CD14-positive monocyte (primary cell): ENCODE measurements around the gene SH2D4B. TPM values are rescaled to one million over a fixed set of nuclear protein-coding genes. Genes with fewer than 3 reads are reported as not detected.
A peak's percentile ranks its signal among the peaks of the same experiment; 100 is the strongest.

Experiments used
- DNase-seq, 3 donors: peaks; one replicate each; pipeline ENCODE4 v3.0.0-alpha.2; 2011 to 2022
- H2AFZ ChIP-seq: 2 replicates; pipeline ENCODE4 v1.6.0; 2012; ENCODE audit warnings: mild to moderate bottlenecking, low read depth, low read length, inconsistent platforms; ENCODE audit not compliant: insufficient read depth, poor library complexity, severe bottlenecking
- H3K27ac ChIP-seq, 2 donors: 1 replicate in 1 of 2; 2 replicates in 1 of 2; pipeline ENCODE4 v1.5.1; 2012 to 2013; ENCODE audit warnings: low read length in 2 of 2, control low read depth in 1 of 2, inconsistent platforms in 1 of 2, low read depth in 1 of 2, mild to moderate bottlenecking in 1 of 2
- H3K27me3 ChIP-seq, 2 donors: one replicate each; pipeline versions ENCODE4 v1.6.0 to v1.6.1; 2011 to 2013; ENCODE audit warnings: low read length in 2 of 2; ENCODE audit not compliant: control insufficient read depth in 2 of 2, insufficient read depth in 2 of 2
- H3K36me3 ChIP-seq, 2 donors: replicated peaks in 1 of 2; 1 replicate in 1 of 2; 2 replicates in 1 of 2; pipeline versions ENCODE4 v1.5.1 to v1.6.1; 2012 to 2013; ENCODE audit warnings: low read length in 2 of 2, control low read depth in 1 of 2, inconsistent platforms in 1 of 2, mild to moderate bottlenecking in 1 of 2; ENCODE audit not compliant: insufficient read depth in 2 of 2, control insufficient read depth in 1 of 2
- H3K4me1 ChIP-seq, 2 donors: 1 replicate in 1 of 2; 2 replicates in 1 of 2; pipeline versions ENCODE4 v1.5.1 to v1.6.1; 2012 to 2013; ENCODE audit warnings: low read length in 2 of 2, control low read depth in 1 of 2, inconsistent platforms in 1 of 2, mild to moderate bottlenecking in 1 of 2, moderate library complexity in 1 of 2; ENCODE audit not compliant: insufficient read depth in 2 of 2, control insufficient read depth in 1 of 2
- H3K4me2 ChIP-seq: replicated peaks from 2 replicates; pipeline ENCODE3; 2012; ENCODE audit warnings: low read length, moderate library complexity, mild to moderate bottlenecking; ENCODE audit not compliant: poor library complexity, severe bottlenecking; ENCODE audit errors: extremely low read depth
- H3K4me3 ChIP-seq, 3 experiments: fragments of 200-600 bp in 1 of 3; sonication (generic) in 1 of 3; replicated peaks in 1 of 3; 1 replicate in 2 of 3; 2 replicates in 1 of 3; pipeline ENCODE4 v1.5.1; 2011 to 2013; ENCODE audit warnings: low read length in 3 of 3, mild to moderate bottlenecking in 3 of 3, control low read depth in 2 of 3, low read depth in 2 of 3, inconsistent platforms in 1 of 3, moderate library complexity in 1 of 3
- H3K79me2 ChIP-seq: 2 replicates; pipeline ENCODE4 v1.6.0; 2012; ENCODE audit warnings: mild to moderate bottlenecking, control low read depth, inconsistent platforms, low read length, moderate library complexity; ENCODE audit not compliant: insufficient read depth
- H3K9ac ChIP-seq: 2 replicates; pipeline ENCODE4 v1.6.0; 2017; ENCODE audit warnings: low read length, mild to moderate bottlenecking; ENCODE audit not compliant: insufficient read depth, poor library complexity, severe bottlenecking
- H3K9me3 ChIP-seq, 2 donors: replicated peaks in 1 of 2; 1 replicate in 1 of 2; 2 replicates in 1 of 2; pipeline versions ENCODE4 v1.5.1 to v1.6.1; 2012 to 2013; ENCODE audit warnings: low read length in 2 of 2, control low read depth in 1 of 2; ENCODE audit not compliant: control insufficient read depth in 1 of 2, insufficient read depth in 1 of 2
- H4K20me1 ChIP-seq: 2 replicates; pipeline ENCODE4 v1.6.0; 2012; ENCODE audit warnings: mild to moderate bottlenecking, low read length, control low read depth, moderate library complexity; ENCODE audit not compliant: insufficient read depth
- H3K27ac Mint-ChIP-seq, 7 donors: one replicate each; pipeline ENCODE4 v1.8.0; 2020; ENCODE audit warnings: mild to moderate bottlenecking in 7 of 7, mixed read lengths in 7 of 7, moderate library complexity in 6 of 7, inconsistent platforms in 2 of 7
- H3K27me3 Mint-ChIP-seq, 3 donors: one replicate each; pipeline ENCODE4 v1.8.0; 2021 to 2022; ENCODE audit warnings: low read depth in 3 of 3, mild to moderate bottlenecking in 3 of 3, mixed read lengths in 3 of 3, moderate library complexity in 3 of 3, inconsistent platforms in 1 of 3
- H3K36me3 Mint-ChIP-seq, 2 donors: one replicate each; pipeline ENCODE4 v1.8.0; 2020; ENCODE audit warnings: mixed read lengths in 2 of 2, inconsistent platforms in 1 of 2, mild to moderate bottlenecking in 1 of 2
- H3K4me1 Mint-ChIP-seq: one replicate; pipeline ENCODE4 v1.8.0; 2020; ENCODE audit warnings: mild to moderate bottlenecking, mixed read lengths
- H3K4me3 Mint-ChIP-seq, 2 donors: one replicate each; pipeline ENCODE4 v1.8.0; 2020; ENCODE audit warnings: mild to moderate bottlenecking in 2 of 2, mixed read lengths in 2 of 2, moderate library complexity in 1 of 2
- H3K9me3 Mint-ChIP-seq, 7 donors: one replicate each; pipeline ENCODE4 v1.8.0; 2020 to 2022; ENCODE audit warnings: mixed read lengths in 7 of 7, mild to moderate bottlenecking in 6 of 7, moderate library complexity in 6 of 7, inconsistent platforms in 2 of 7
- WGBS: methylation state at CpG from one replicate; pipeline ENCODE4 v1.1.5; 2013; ENCODE audit warnings: missing lambda C conversion rate; ENCODE audit not compliant: insufficient coverage; 5-methylcytosine and 5-hydroxymethylcytosine counted together
- intact Hi-C, 2 donors: fragments of 100-400 bp; cut with micrococcal nuclease; formaldehyde crosslinking; loops; one replicate each; pipeline versions ENCODE4 v1.15.0 to v1.15.1; 2023
- polyA plus RNA-seq, 3 donors: library from polyadenylated mRNA; depleted of rRNA in 1 of 3; unstranded in 2 of 3; stranded (reverse) in 1 of 3; fragments of 300-500 nt in 2 of 3; fragments of >200 nt in 1 of 3; fragmentation: Illumina TruSeq in 2 of 3; gene quantifications; 1 replicate in 2 of 3; 2 replicates in 1 of 3; pipeline ENCODE4 v1.2.3, GENCODE V29; 2012 to 2021
- TF ChIP-seq, protein P1 (sequence below): fragments of 200-600 bp; IDR thresholded peaks from one replicate; pipeline ENCODE4 v1.8.0; 2022; ENCODE audit warnings: antibody characterized with exemption, mild to moderate bottlenecking

SH2D4B gene
- polyA plus RNA-seq, 3 donors: 0.01 TPM; not detected in 2

DNA sequence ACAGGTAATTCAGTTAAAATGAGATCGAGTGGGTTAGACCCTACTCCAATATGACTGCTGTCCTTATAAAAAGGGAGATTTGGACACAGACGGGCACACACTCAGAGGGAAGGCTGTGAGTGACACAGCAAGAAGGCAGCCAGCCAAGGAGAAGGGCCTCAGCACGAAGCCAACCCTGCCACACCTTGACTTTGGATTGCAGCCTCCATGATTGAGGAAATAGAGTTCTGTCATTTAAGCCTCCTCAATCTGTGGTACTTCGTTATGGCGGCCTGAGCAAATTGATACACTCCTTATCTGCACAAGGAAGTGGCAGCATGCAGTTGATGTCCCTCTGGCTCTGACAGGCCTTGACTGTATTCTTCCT, 43.8 kb downstream of the SH2D4B start:
- Mint-ChIP-seq H3K4me1 (peaks cover 40% of the 10 kb centered on the region), H3K27me3 (peaks cover 0 to 5% (median 4%) of the 10 kb centered on the region in 3 donors), H3K27ac (peak overlapping the region in 2 of 7 donors; percentile 34 to 63), H3K4me3 (no peak overlapping the region), H3K36me3 (no peaks in the 10 kb centered on the region), H3K9me3 (peaks cover 4 to 13% (median 5%) of the 10 kb centered on the region in 7 donors)
- Histone ChIP-seq H3K4me3 (no peak overlapping the region), H3K27ac (peak overlapping the region in 1 of 2 donors; percentile 36), H3K79me2 (no peaks in the 10 kb centered on the region), H3K27me3 (no peaks in the 10 kb centered on the region), H3K36me3 (no peaks in the 10 kb centered on the region), H3K9me3 (peaks cover 0 to 8% of the 10 kb centered on the region in 2 donors), H2AFZ (peak overlapping the region; percentile 1), H3K4me1 (peaks cover 31 to 37% of the 10 kb centered on the region in 2 donors), H4K20me1 (no peaks in the 10 kb centered on the region), H3K9ac (no peak overlapping the region), H3K4me2 (no peak overlapping the region)
- intact Hi-C loops: no loop called here
- TF ChIP-seq, protein P1, sequence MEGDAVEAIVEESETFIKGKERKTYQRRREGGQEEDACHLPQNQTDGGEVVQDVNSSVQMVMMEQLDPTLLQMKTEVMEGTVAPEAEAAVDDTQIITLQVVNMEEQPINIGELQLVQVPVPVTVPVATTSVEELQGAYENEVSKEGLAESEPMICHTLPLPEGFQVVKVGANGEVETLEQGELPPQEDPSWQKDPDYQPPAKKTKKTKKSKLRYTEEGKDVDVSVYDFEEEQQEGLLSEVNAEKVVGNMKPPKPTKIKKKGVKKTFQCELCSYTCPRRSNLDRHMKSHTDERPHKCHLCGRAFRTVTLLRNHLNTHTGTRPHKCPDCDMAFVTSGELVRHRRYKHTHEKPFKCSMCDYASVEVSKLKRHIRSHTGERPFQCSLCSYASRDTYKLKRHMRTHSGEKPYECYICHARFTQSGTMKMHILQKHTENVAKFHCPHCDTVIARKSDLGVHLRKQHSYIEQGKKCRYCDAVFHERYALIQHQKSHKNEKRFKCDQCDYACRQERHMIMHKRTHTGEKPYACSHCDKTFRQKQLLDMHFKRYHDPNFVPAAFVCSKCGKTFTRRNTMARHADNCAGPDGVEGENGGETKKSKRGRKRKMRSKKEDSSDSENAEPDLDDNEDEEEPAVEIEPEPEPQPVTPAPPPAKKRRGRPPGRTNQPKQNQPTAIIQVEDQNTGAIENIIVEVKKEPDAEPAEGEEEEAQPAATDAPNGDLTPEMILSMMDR: no peak
- WGBS: 72% methylated on average over 3 of the region's 5 CpGs
- no peak for DNase-seq

DNA sequence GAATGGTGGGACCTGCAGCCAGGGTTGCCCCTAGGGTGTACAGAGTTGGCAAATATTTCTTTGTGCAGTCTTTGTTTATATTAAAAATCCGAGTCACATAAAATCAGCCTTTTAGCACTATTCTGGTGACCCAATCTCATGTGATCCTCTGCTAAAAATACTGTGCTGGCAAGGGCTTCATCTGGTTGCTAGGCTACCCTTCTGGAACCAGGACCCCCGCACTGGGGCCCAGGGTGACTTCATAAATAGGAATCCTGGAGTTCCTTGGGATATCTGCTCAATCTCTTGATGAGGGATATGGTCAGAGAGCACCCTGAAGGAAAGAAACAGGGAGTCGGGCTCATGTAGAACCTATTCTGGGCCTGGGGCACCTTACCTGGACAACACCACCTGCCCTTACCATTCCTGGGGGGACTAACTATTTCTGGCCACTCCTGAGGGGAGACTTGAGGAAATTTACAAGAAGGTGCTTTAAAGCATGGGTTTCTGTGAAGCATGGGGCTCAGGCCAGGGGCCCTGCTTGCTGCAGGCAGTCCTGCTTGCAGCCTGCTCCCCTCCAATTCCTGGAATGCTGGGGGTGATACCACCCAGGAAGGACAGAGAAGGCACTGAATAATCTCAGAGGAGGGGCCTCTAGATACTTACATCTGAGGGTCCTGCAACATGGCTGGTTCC, 44.7 kb downstream of the SH2D4B start:
- Histone ChIP-seq H4K20me1 (no peaks in the 10 kb centered on the region), H2AFZ (no peak overlapping the region), H3K27me3 (no peaks in the 10 kb centered on the region), H3K4me3 (no peak overlapping the region), H3K4me2 (no peak overlapping the region), H3K4me1 (peaks cover 31 to 37% of the 10 kb centered on the region in 2 donors), H3K36me3 (no peaks in the 10 kb centered on the region), H3K27ac (no peak overlapping the region), H3K79me2 (no peaks in the 10 kb centered on the region), H3K9ac (no peak overlapping the region), H3K9me3 (no peaks in the 10 kb centered on the region)
- H3K36me3 Mint-ChIP-seq: no peaks in the 10 kb centered on the region
- TF ChIP-seq, protein P1: no peak
- H3K27me3 Mint-ChIP-seq: peaks cover 0 to 2% (median 1%) of the 10 kb centered on the region in 3 donors
- WGBS: 94% methylated on average over 2 of the region's 3 CpGs
- intact Hi-C loops: no loop called here
- peak overlapping the region in 2 of 7 donors; percentile 42 to 63 for H3K27ac Mint-ChIP-seq
- no peak overlapping the region for H3K4me3 Mint-ChIP-seq
- H3K4me1 Mint-ChIP-seq: peaks cover 40% of the 10 kb centered on the region
- H3K9me3 Mint-ChIP-seq: peaks cover 0 to 6% (median 1%) of the 10 kb centered on the region in 7 donors
- no peak for DNase-seq
